WTC11 (cell line): Measurements from ENCODE around the gene ETS1. TPM values are rescaled to one million over a fixed set of nuclear protein-coding genes. Genes with fewer than 3 reads are reported as not detected.

Experiments used
- ATAC-seq: fragments of 200-7000 bp; cut with Tn5 transposase; 2 replicates; pipeline ENCODE4 v1.10.0; 2021; ENCODE audit warnings: mild to moderate bottlenecking, moderate library complexity
- CTCF ChIA-PET: fragments of 300-600 bp; sonication (Branson Sonifier 250); formaldehyde crosslinking; loops from one replicate; lab custom pipeline; 2021; ENCODE audit warnings: antibody characterized with exemption; lab: Charles Lee
- POLR2A ChIA-PET: fragments of 350-600 bp; sonication (Branson Sonifier 250); formaldehyde crosslinking; loops from one replicate; lab custom pipeline; 2021; ENCODE audit warnings: antibody characterized with exemption; lab: Charles Lee
- DNase-seq: peaks from one replicate; pipeline ENCODE4 v3.0.0; 2021; ENCODE audit warnings: low spot score
- H3K27ac Mint-ChIP-seq: 2 replicates; pipeline ENCODE4 v1.8.0; 2021; ENCODE audit warnings: mixed read lengths
- H3K27me3 Mint-ChIP-seq: 2 replicates; pipeline ENCODE4 v1.8.0; 2021; ENCODE audit warnings: low read depth, mild to moderate bottlenecking, moderate library complexity, mixed read lengths
- H3K36me3 Mint-ChIP-seq: 2 replicates; pipeline ENCODE4 v1.8.0; 2021; ENCODE audit warnings: mixed read lengths
- H3K4me1 Mint-ChIP-seq: 2 replicates; pipeline ENCODE4 v1.8.0; 2022; ENCODE audit warnings: mixed read lengths
- H3K4me3 Mint-ChIP-seq: 2 replicates; pipeline ENCODE4 v1.8.0; 2021; ENCODE audit warnings: mild to moderate bottlenecking, moderate library complexity, mixed read lengths
- H3K9me3 Mint-ChIP-seq: 2 replicates; pipeline ENCODE4 v1.8.0; 2021; ENCODE audit warnings: mixed read lengths
- ATF2 ChIP-seq: sonication (generic); formaldehyde crosslinking; IDR thresholded peaks from 2 replicates; pipeline ENCODE4 v1.8.1; 2022; ENCODE audit warnings: low read depth, missing genetic modification reagents, borderline replicate concordance
- CTCF ChIP-seq: fragments of 200-600 bp; IDR thresholded peaks from 2 replicates; pipeline ENCODE4 v1.8.0; 2022; ENCODE audit warnings: antibody characterized with exemption
- ETV6 ChIP-seq: sonication (generic); formaldehyde crosslinking; IDR thresholded peaks from 2 replicates; pipeline ENCODE4 v1.8.1; 2022; ENCODE audit warnings: mild to moderate bottlenecking, missing genetic modification reagents
- FOXJ3 ChIP-seq: sonication (generic); formaldehyde crosslinking; IDR thresholded peaks from 2 replicates; pipeline ENCODE4 v1.9.0; 2021; ENCODE audit warnings: missing genetic modification reagents, mild to moderate bottlenecking, borderline replicate concordance
- FOXP1 ChIP-seq: sonication (generic); formaldehyde crosslinking; IDR thresholded peaks from 2 replicates; pipeline ENCODE4 v1.8.0; 2022; ENCODE audit warnings: missing genetic modification reagents, mild to moderate bottlenecking, moderate library complexity, borderline replicate concordance
- HMGXB4 ChIP-seq: sonication (generic); formaldehyde crosslinking; IDR thresholded peaks from 2 replicates; pipeline ENCODE4 v1.8.1; 2023; ENCODE audit warnings: mild to moderate bottlenecking, moderate library complexity, missing genetic modification reagents
- MAX ChIP-seq: sonication (generic); formaldehyde crosslinking; IDR thresholded peaks from 2 replicates; pipeline ENCODE4 v1.8.0; 2022; ENCODE audit warnings: mild to moderate bottlenecking, missing genetic modification reagents
- MLX ChIP-seq: sonication (generic); formaldehyde crosslinking; IDR thresholded peaks from 2 replicates; pipeline ENCODE4 v1.8.1; 2023; ENCODE audit warnings: mild to moderate bottlenecking, missing genetic modification reagents, moderate library complexity
- NFATC4 ChIP-seq: fragments of 250-450 bp; sonication (Bioruptor Pico); IDR thresholded peaks from 2 replicates; pipeline ENCODE4 v1.9.0; 2021; ENCODE audit warnings: mild to moderate bottlenecking
- NR2C2 ChIP-seq: sonication (generic); formaldehyde crosslinking; IDR thresholded peaks from 2 replicates; pipeline ENCODE4 v1.8.0; 2022; ENCODE audit warnings: mild to moderate bottlenecking, missing genetic modification reagents
- NR3C1 ChIP-seq: sonication (generic); formaldehyde crosslinking; conservative IDR thresholded peaks from 2 replicates; pipeline ENCODE4 v1.8.1; 2023; ENCODE audit warnings: low read depth, mild to moderate bottlenecking, missing genetic modification reagents
- PRDM15 ChIP-seq: sonication (generic); formaldehyde crosslinking; IDR thresholded peaks from 2 replicates; pipeline ENCODE4 v1.8.0; 2022; ENCODE audit warnings: missing genetic modification reagents
- PREB ChIP-seq: sonication (generic); formaldehyde crosslinking; IDR thresholded peaks from 2 replicates; pipeline ENCODE4 v1.8.1; 2022; ENCODE audit warnings: mild to moderate bottlenecking, missing genetic modification reagents, moderate library complexity, borderline replicate concordance
- STAT6 ChIP-seq: sonication (generic); formaldehyde crosslinking; conservative IDR thresholded peaks from 2 replicates; pipeline ENCODE4 v1.8.1; 2023; ENCODE audit warnings: mild to moderate bottlenecking, low read depth, missing genetic modification reagents, moderate library complexity
- TP53 ChIP-seq: sonication (generic); formaldehyde crosslinking; IDR thresholded peaks from 2 replicates; pipeline ENCODE4 v1.8.1; 2023; ENCODE audit warnings: mild to moderate bottlenecking, missing genetic modification reagents
- USF1 ChIP-seq: sonication (generic); formaldehyde crosslinking; IDR thresholded peaks from 2 replicates; pipeline ENCODE4 v1.8.0; 2022; ENCODE audit warnings: mild to moderate bottlenecking, missing genetic modification reagents
- ZBTB21 ChIP-seq: sonication (generic); formaldehyde crosslinking; IDR thresholded peaks from 2 replicates; pipeline ENCODE4 v1.8.1; 2023; ENCODE audit warnings: mild to moderate bottlenecking, missing genetic modification reagents, borderline replicate concordance
- ZNF219 ChIP-seq: sonication (generic); formaldehyde crosslinking; IDR thresholded peaks from 2 replicates; pipeline ENCODE4 v1.8.0; 2023; ENCODE audit warnings: missing genetic modification reagents, mild to moderate bottlenecking, borderline replicate concordance
- ZNF232 ChIP-seq: sonication (generic); formaldehyde crosslinking; IDR thresholded peaks from 2 replicates; pipeline ENCODE4 v1.8.0; 2022; ENCODE audit warnings: mild to moderate bottlenecking, missing genetic modification reagents
- ZNF416 ChIP-seq: fragments of 250-450 bp; sonication (Bioruptor Pico); IDR thresholded peaks from 2 replicates; pipeline ENCODE4 v1.9.0; 2021; ENCODE audit warnings: mild to moderate bottlenecking, inconsistent platforms
- total RNA-seq: library from RNA; stranded (reverse); gene quantifications from 3 replicates; pipeline ENCODE4 v1.2.3, GENCODE V29; 2021

The ETS1 gene
- total RNA-seq, 1 experiment from 2014 or later: 33.1 TPM

GRCh38 chr11:128607819-128608218 lies 20.5 kb upstream of the ETS1 start:
- POLR2A ChIA-PET: no interaction called here
- no peaks in the 10 kb centered on the region for H3K9me3 Mint-ChIP-seq
- no peak for DNase-seq
- ATAC-seq: no peak
- no peak for TF ChIP-seq ZNF232 (CRISPR knock-in tag)
- TF ChIP-seq USF1 (CRISPR knock-in tag): no peak
- no peak for TF ChIP-seq PREB
- no peak for TF ChIP-seq ZNF219 (CRISPR knock-in tag)
- TF ChIP-seq MLX (CRISPR knock-in tag): no peak
- no peak for TF ChIP-seq CTCF
- no peak for TF ChIP-seq NFATC4
- TF ChIP-seq, all 79 proteins: peak for 0
- Mint-ChIP-seq H3K4me1 (peaks cover 54% of the 10 kb centered on the region), H3K4me3 (no peak overlapping the region), H3K27me3 (peaks cover 16% of the 10 kb centered on the region), H3K27ac (no peak overlapping the region), H3K36me3 (no peaks in the 10 kb centered on the region)
- CTCF ChIA-PET: interaction anchor here (2.6 kb wide), 1 partner anchor 23 kb away, joined by 15 read pairs; no protein-coding TSS in a partner anchor

GRCh38 chr11:128604723-128605122 lies 17.4 kb upstream of the ETS1 start:
- H3K27me3 Mint-ChIP-seq: peaks cover 12% of the 10 kb centered on the region
- peaks cover 37% of the 10 kb centered on the region for H3K4me1 Mint-ChIP-seq
- H3K36me3 Mint-ChIP-seq: no peaks in the 10 kb centered on the region
- ChIA-PET POLR2A (no interaction called here), CTCF (interaction anchor here (0.8 to 3.4 kb wide), 5 partner anchors 17 to 198 kb away, joined by 3 to 22 read pairs (median 3); no protein-coding TSS in a partner anchor)
- no peak overlapping the region for H3K27ac Mint-ChIP-seq
- no peak overlapping the region for H3K4me3 Mint-ChIP-seq
- DNase-seq (no peak), ATAC-seq (peak; percentile 26; the same call in 1 of the 2 replicates)
- no peaks in the 10 kb centered on the region for H3K9me3 Mint-ChIP-seq
- TF ChIP-seq PRDM15 (CRISPR knock-in tag) (no peak), NFATC4 (no peak), ZNF416 (CRISPR knock-in tag) (no peak), NR2C2 (CRISPR knock-in tag) (no peak), ETV6 (no peak), STAT6 (CRISPR knock-in tag) (no peak), HMGXB4 (CRISPR knock-in tag) (no peak), FOXP1 (CRISPR knock-in tag) (no peak), ZBTB21 (CRISPR knock-in tag) (no peak), MAX (no peak), ZNF219 (CRISPR knock-in tag) (no peak), NR3C1 (CRISPR knock-in tag) (no peak), TP53 (no peak), ATF2 (CRISPR knock-in tag) (no peak), FOXJ3 (no peak)
